K562 (cell line): ENCODE measurements around the gene SAE1. TPM values are rescaled to one million over a fixed set of nuclear protein-coding genes. Genes with fewer than 3 reads are reported as not detected.

Experiments
- ATF3 ChIP-seq, 2 experiments: fragments of 450-650 bp in 1 of 2; sonication (generic) in 1 of 2; formaldehyde crosslinking in 1 of 2; IDR thresholded peaks in 1 of 2; conservative IDR thresholded peaks in 1 of 2; 2 replicates each; pipeline versions ENCODE4 v1.6.1 to v1.8.1; 2016 to 2023; ENCODE audit warnings: mild to moderate bottlenecking in 2 of 2, moderate library complexity in 2 of 2, inconsistent platforms in 1 of 2, missing genetic modification reagents in 1 of 2
- ATF6 ChIP-seq: sonication (generic); formaldehyde crosslinking; IDR thresholded peaks from 2 replicates; pipeline ENCODE4 v1.4.0; 2020; ENCODE audit warnings: mild to moderate bottlenecking, missing genetic modification reagents
- CHCHD3 ChIP-seq: fragments of 250-450 bp; sonication (Bioruptor Pico); IDR thresholded peaks from 2 replicates; pipeline ENCODE4 v2.1.2; 2022; ENCODE audit warnings: mild to moderate bottlenecking
- CREBBP ChIP-seq: IDR thresholded peaks from one replicate; pipeline ENCODE4 v1.6.1; 2012; ENCODE audit warnings: low read depth, mild to moderate bottlenecking, control low read depth, inconsistent platforms, low read length
- EWSR1 ChIP-seq: fragments of 450-650 bp; IDR thresholded peaks from 2 replicates; pipeline ENCODE4 v1.6.1; 2018; ENCODE audit warnings: borderline replicate concordance, mild to moderate bottlenecking, low read depth, moderate library complexity; ENCODE audit not compliant: partially characterized antibody
- HEY1 ChIP-seq: fragments of 250-450 bp; sonication (Bioruptor Pico); IDR thresholded peaks from 2 replicates; pipeline ENCODE4 v1.5.0; 2020; ENCODE audit warnings: mild to moderate bottlenecking, moderate library complexity, borderline replicate concordance
- HNRNPL ChIP-seq: fragments of 200-400 bp; formaldehyde crosslinking; IDR thresholded peaks from 2 replicates; pipeline ENCODE4 v1.6.1; 2017; ENCODE audit warnings: low read depth, mild to moderate bottlenecking, low read length
- HNRNPUL1 ChIP-seq: fragments of 200-400 bp; formaldehyde crosslinking; IDR thresholded peaks from 2 replicates; pipeline ENCODE4 v1.6.1; 2017; ENCODE audit warnings: low read length
- KDM1A ChIP-seq, 2 experiments: fragments of 450-650 bp; IDR thresholded peaks; 2 replicates each; pipeline ENCODE4 v1.6.1; 2016; ENCODE audit warnings: mild to moderate bottlenecking in 2 of 2
- RBM22 ChIP-seq: fragments of 200-400 bp; formaldehyde crosslinking; IDR thresholded peaks from 2 replicates; pipeline ENCODE4 v1.6.1; 2018; ENCODE audit warnings: low read length, low read depth; ENCODE audit not compliant: poor library complexity, severe bottlenecking
- SMAD2 ChIP-seq: fragments of 150-350 bp; IDR thresholded peaks from 2 replicates; pipeline ENCODE4 v1.6.1; 2014; ENCODE audit warnings: low read depth, mild to moderate bottlenecking, low read length
- TAL1 ChIP-seq: fragments of 450-650 bp; IDR thresholded peaks from 2 replicates; pipeline ENCODE4 v1.6.1; 2016; ENCODE audit warnings: mild to moderate bottlenecking
- YY1 ChIP-seq, 3 experiments: IDR thresholded peaks; 2 replicates each; pipeline ENCODE4 v1.6.1; 2011; ENCODE audit warnings: low read length in 2 of 3, mild to moderate bottlenecking in 2 of 3, moderate library complexity in 2 of 3, borderline replicate concordance in 1 of 3, control low read depth in 1 of 3, low read depth in 1 of 3; ENCODE audit not compliant: insufficient read depth in 3 of 3, insufficient replicate concordance in 2 of 3, control insufficient read depth in 1 of 3, insufficient read length in 1 of 3; ENCODE audit errors: extremely low read depth in 1 of 3
- ZNF175 ChIP-seq: fragments of 200-800 bp; sonication (Bioruptor generic); IDR thresholded peaks from 2 replicates; pipeline ENCODE4 v1.6.1; 2016; ENCODE audit warnings: low read depth, mild to moderate bottlenecking, missing genetic modification characterization, missing compliant biosample characterization
- ZNF24 ChIP-seq: fragments of 450-650 bp; IDR thresholded peaks from 2 replicates; pipeline ENCODE4 v1.6.1; 2016
- ZNF445 ChIP-seq: fragments of 250-450 bp; sonication (Bioruptor Pico); IDR thresholded peaks from 2 replicates; pipeline ENCODE4 v1.4.0; 2020; ENCODE audit warnings: low read depth, mild to moderate bottlenecking, moderate library complexity
- ZNF518B ChIP-seq: fragments of 250-450 bp; sonication (Bioruptor Pico); IDR thresholded peaks from 2 replicates; pipeline ENCODE4 v1.5.0; 2021; ENCODE audit warnings: mild to moderate bottlenecking, moderate library complexity
- ZNF583 ChIP-seq: fragments of 250-450 bp; sonication (Bioruptor Pico); IDR thresholded peaks from 2 replicates; pipeline ENCODE4 v1.4.0; 2020
- ZNF740 ChIP-seq, 3 experiments: fragments of 200-800 bp in 1 of 3; sonication (Bioruptor generic) in 1 of 3; sonication (generic) in 1 of 3; formaldehyde crosslinking in 1 of 3; IDR thresholded peaks; 2 replicates each; pipeline versions ENCODE4 v1.6.1 to v1.8.0; 2016 to 2022; ENCODE audit warnings: mild to moderate bottlenecking in 2 of 3, missing compliant biosample characterization in 2 of 3, missing genetic modification characterization in 2 of 3, missing genetic modification reagents in 1 of 3
- polyA plus RNA-seq, 8 experiments: library from polyadenylated mRNA; depleted of rRNA in 4 of 8; stranded (reverse) in 5 of 8; unstranded in 3 of 8; fragments of >200 nt; fragmentation: Nextera tagmentation in 2 of 8; fragmentation: Illumina TruSeq in 1 of 8; extraction: Ambion mirVana in 2 of 8; extraction: Trizol in 1 of 8; gene quantifications; 2 replicates each; pipeline versions ENCODE4 v1.2.1 to v1.2.3, GENCODE V29; 2011 to 2014; ENCODE audit warnings: inconsistent platforms in 1 of 8, missing spikeins in 1 of 8
- total RNA-seq, 7 experiments: library from RNA; depleted of rRNA in 6 of 7; stranded (reverse); fragments of >200 nt in 6 of 7; fragmentation: Illumina TruSeq in 2 of 7; extraction: Trizol in 2 of 7; gene quantifications; 2 replicates each; pipeline versions ENCODE4 v1.2.1 to v1.2.3, GENCODE V29; 2011 to 2021; ENCODE audit warnings: low replicate concordance in 1 of 7

SAE1 gene
- total and polyA plus RNA-seq, 9 of the 15 experiments (the other 6 are each of a cell fraction or from before 2014, with no cell fraction given), result 82.8 to 299 (median 217) TPM

GRCh38 chr19:47228168-47228936 is 97.7 kb downstream of the SAE1 start (continued):
- TF ChIP-seq YY1 (IDR thresholded peaks at IDR 0.05; ENCODE audit: borderline replicate concordance in 1 of 3, control insufficient read depth in 1 of 3, extremely low read depth in 1 of 3, insufficient read depth in 3 of 3, insufficient read length in 1 of 3, insufficient replicate concordance in 2 of 3, low read depth in 1 of 3, low read length in 2 of 3) (no peak), ZNF24 (no peak), CHCHD3 (CRISPR knock-in tag) (no peak), HNRNPUL1 (no peak), CREBBP (no peak), ZNF175 (CRISPR knock-in tag) (no peak), TAL1 (no peak), ATF3 (IDR thresholded peaks at IDR 0.05) (0 out of 2 replicates have a peak, but pooled peaks have one; percentile 7), ATF3 (CRISPR knock-in tag; conservative IDR thresholded peaks at IDR 0.05) (no peak), HEY1 (CRISPR knock-in tag) (no peak), SMAD2 (no peak), ZNF740 (CRISPR knock-in tag; IDR thresholded peaks at IDR 0.05) (peak; percentile 73), ZNF740 (tag; IDR thresholded peaks at IDR 0.05) (no peak), KDM1A (IDR thresholded peaks at IDR 0.05) (no peak), ZNF583 (no peak), EWSR1 (no peak), ZNF445 (CRISPR knock-in tag) (no peak), RBM22 (peak; percentile 83), ATF6 (CRISPR knock-in tag) (no peak), HNRNPL (no peak), ZNF518B (no peak)
